ENCODE data around the gene KPNA1.
"Not testable (repeated sequence)": the region's sequence is repeated elsewhere in the genome, so short reads cannot be mapped to it uniquely, and the experiment has no call there.

KPNA1 gene

DNA sequence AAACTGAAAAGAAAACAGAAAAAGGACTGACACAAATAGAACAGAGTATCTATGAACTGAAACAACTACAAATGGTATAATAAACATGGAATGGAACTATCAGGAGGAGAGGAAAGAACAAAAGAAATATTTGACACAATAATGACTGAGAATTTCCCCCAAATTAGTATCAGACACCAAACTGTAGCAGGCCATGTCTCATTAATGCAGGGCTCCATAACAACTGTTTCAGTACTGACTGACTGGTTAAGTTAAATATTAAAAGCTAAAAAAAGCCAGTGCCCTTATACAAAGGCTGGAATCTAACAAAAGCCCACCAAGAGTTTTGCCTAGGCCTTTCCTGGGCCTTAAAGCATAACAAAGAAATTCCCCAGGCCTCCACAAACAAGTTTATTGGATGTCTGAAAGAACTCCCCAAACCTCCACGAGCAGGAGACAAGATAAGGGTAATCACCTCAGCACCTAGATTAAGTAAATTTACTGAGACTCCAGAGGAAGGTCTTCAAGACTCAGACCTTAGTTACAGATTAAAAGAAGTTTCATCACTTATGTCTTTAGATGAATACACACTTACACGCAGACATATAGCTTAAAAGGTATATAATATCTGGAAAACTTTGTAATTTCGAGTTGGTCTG, 45.7 kb downstream of the KPNA1 start:
- H3K36me3 ChIP-seq (ENCODE audit: insufficient read depth, low read length), result peaks cover 24% of the 10 kb centered on the region
- H3K4me2 ChIP-seq (ENCODE audit: low read length), result no peak overlapping the region
- H3K27me3 ChIP-seq (ENCODE audit: control insufficient read depth, insufficient read depth, low read length), result no peaks in the 10 kb centered on the region
- H3K4me3 ChIP-seq (ENCODE audit: low read length), result no peak overlapping the region
- no peaks in the 10 kb centered on the region for H3K4me1 ChIP-seq (ENCODE audit: control insufficient read depth, insufficient read depth, low read length)
- H3K9me3 ChIP-seq (replicated peaks; ENCODE audit: low read length), result no peaks in the 10 kb centered on the region
- H3K9ac ChIP-seq (ENCODE audit: low read depth, low read length), result no peak overlapping the region

DNA sequence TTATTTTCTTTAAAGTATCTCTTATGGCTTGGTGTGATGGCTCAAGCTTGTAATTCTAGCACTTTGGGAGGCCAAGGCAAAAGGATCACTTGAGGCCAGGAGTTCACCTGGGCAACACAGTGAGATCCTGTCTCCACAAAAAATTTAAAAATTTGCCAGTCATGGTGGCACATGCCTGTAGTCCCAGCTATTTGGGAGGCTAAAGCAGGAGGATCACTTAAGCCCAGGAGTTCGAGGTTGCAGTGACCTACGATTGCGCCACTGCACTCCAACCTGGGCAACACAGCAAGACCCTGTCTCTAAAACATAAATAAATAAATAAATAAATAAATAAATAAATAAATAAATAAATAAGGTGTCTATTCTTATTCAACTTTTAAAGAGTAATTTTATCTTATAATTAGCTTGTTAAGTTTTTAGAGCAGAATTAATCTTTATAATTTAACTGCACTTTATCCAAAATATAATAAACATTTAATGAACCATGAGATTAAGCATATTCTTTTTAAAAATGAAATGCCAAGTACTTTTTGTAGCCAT, 48.0 kb downstream of the KPNA1 start:
- Histone ChIP-seq H3K4me1 (ENCODE audit: control insufficient read depth, insufficient read depth, low read length) (no peaks in the 10 kb centered on the region), H3K4me2 (ENCODE audit: low read length) (no peak overlapping the region), H3K9ac (ENCODE audit: low read depth, low read length) (no peak overlapping the region), H3K27me3 (ENCODE audit: control insufficient read depth, insufficient read depth, low read length) (no peaks in the 10 kb centered on the region), H3K9me3 (replicated peaks; ENCODE audit: low read length) (no peaks in the 10 kb centered on the region), H3K4me3 (ENCODE audit: low read length) (no peak overlapping the region), H3K36me3 (ENCODE audit: insufficient read depth, low read length) (peaks cover 41% of the 10 kb centered on the region)

- no peak overlapping the region for H3K9ac ChIP-seq (ENCODE audit: low read depth, low read length)
- no peaks in the 10 kb centered on the region for H3K9me3 ChIP-seq (replicated peaks; ENCODE audit: low read length)
- H3K4me2 ChIP-seq (ENCODE audit: low read length), result no peak overlapping the region
- no peaks in the 10 kb centered on the region for H3K27me3 ChIP-seq (ENCODE audit: control insufficient read depth, insufficient read depth, low read length)
- H3K36me3 ChIP-seq (ENCODE audit: insufficient read depth, low read length), result peaks cover 53% of the 10 kb centered on the region
- no peak overlapping the region for H3K4me3 ChIP-seq (ENCODE audit: low read length)
- H3K4me1 ChIP-seq (ENCODE audit: control insufficient read depth, insufficient read depth, low read length), result no peaks in the 10 kb centered on the region
Observed at GRCh38 chr3:122464659-122465058, 50.1 kb downstream of the KPNA1 start.

DNA sequence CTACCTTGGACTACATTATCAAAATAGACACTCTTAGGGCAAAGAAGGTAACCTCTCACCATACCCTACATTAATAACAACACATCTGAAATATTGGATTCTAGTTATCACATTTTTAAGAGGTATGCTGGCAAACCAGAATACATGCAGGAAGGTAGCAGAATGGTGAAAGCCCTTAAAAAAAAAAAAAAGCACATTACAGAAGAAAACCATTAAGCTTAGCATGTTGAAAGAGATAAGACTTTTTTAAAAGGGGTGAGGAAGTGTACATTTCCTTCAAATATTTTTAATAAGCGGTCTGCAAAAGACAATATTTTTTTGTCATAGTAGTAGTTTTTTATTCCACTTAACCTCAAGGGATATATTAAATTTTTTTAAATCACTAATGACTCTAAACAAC, 52.3 kb downstream of the KPNA1 start:
- no peaks in the 10 kb centered on the region for H3K4me1 ChIP-seq (ENCODE audit: control insufficient read depth, insufficient read depth, low read length)
- H3K36me3 ChIP-seq (ENCODE audit: insufficient read depth, low read length), result peaks cover 70% of the 10 kb centered on the region
- no peak overlapping the region for H3K4me3 ChIP-seq (ENCODE audit: low read length)
- H3K9me3 ChIP-seq (replicated peaks; ENCODE audit: low read length), result no peaks in the 10 kb centered on the region
- H3K4me2 ChIP-seq (ENCODE audit: low read length), result no peak overlapping the region
- no peaks in the 10 kb centered on the region for H3K27me3 ChIP-seq (ENCODE audit: control insufficient read depth, insufficient read depth, low read length)
- no peak overlapping the region for H3K9ac ChIP-seq (ENCODE audit: low read depth, low read length)

DNA sequence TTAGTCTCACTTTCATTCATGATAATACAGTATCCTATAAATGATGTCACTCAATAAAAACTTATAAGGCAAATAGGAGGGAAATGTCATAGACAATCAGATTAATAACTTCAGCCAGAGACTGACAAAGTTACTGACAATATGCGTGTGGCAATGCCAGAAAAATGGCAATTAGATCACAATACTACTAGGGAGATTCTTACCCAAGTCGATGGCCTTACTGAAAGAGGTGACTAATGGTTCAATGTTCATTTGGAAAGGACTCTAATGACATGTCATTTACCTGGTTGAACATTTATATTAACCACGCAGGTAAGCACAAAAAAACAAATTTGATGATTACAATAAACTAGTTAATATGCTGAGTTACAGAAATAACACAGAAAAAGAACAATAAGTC, 52.9 kb downstream of the KPNA1 start:
- Histone ChIP-seq H3K4me3 (ENCODE audit: low read length) (no peak overlapping the region), H3K4me1 (ENCODE audit: control insufficient read depth, insufficient read depth, low read length) (no peaks in the 10 kb centered on the region), H3K9me3 (replicated peaks; ENCODE audit: low read length) (no peaks in the 10 kb centered on the region), H3K9ac (ENCODE audit: low read depth, low read length) (no peak overlapping the region), H3K36me3 (ENCODE audit: insufficient read depth, low read length) (peaks cover 73% of the 10 kb centered on the region), H3K27me3 (ENCODE audit: control insufficient read depth, insufficient read depth, low read length) (no peaks in the 10 kb centered on the region), H3K4me2 (ENCODE audit: low read length) (no peak overlapping the region)

- no peaks in the 10 kb centered on the region for H3K27me3 ChIP-seq (ENCODE audit: control insufficient read depth, insufficient read depth, low read length)
- H3K4me2 ChIP-seq (ENCODE audit: low read length), result no peak overlapping the region
- no peak overlapping the region for H3K9ac ChIP-seq (ENCODE audit: low read depth, low read length)
- H3K4me3 ChIP-seq (ENCODE audit: low read length), result no peak overlapping the region
- H3K9me3 ChIP-seq (replicated peaks; ENCODE audit: low read length), result no peaks in the 10 kb centered on the region
- no peaks in the 10 kb centered on the region for H3K4me1 ChIP-seq (ENCODE audit: control insufficient read depth, insufficient read depth, low read length)
- H3K36me3 ChIP-seq (ENCODE audit: insufficient read depth, low read length), result peaks cover 70% of the 10 kb centered on the region
Observed at GRCh38 chr3:122458992-122459391, 55.7 kb downstream of the KPNA1 start.

- Histone ChIP-seq H3K36me3 (ENCODE audit: insufficient read depth, low read length) (peaks cover 73% of the 10 kb centered on the region), H3K4me3 (ENCODE audit: low read length) (no peak overlapping the region)
Observed at GRCh38 chr3:122457706-122458105, 57.0 kb downstream of the KPNA1 start.

DNA sequence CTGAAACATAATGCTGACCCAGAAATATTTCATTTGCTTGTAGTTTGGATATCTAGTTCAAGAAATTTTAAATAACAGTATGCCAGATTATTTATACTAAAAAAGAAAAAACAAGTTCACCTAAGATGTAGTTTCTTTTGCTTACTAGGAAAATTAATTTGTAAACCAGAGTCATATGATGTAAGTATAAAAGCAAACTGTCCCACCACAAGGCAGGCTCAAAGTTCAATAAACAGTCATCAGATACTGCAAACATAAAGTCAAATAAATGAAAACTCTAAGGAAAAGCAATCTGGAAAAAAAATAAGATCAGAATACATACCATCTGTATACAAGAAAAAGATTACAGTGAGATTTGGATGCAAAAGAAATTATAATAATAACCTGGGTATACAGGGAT, 58.7 kb downstream of the KPNA1 start:
- Histone ChIP-seq H3K4me2 (ENCODE audit: low read length) (no peak overlapping the region), H3K27me3 (ENCODE audit: control insufficient read depth, insufficient read depth, low read length) (no peaks in the 10 kb centered on the region), H3K9ac (ENCODE audit: low read depth, low read length) (no peak overlapping the region), H3K4me3 (ENCODE audit: low read length) (no peak overlapping the region), H3K36me3 (ENCODE audit: insufficient read depth, low read length) (peaks cover 70% of the 10 kb centered on the region), H3K9me3 (replicated peaks; ENCODE audit: low read length) (no peaks in the 10 kb centered on the region), H3K4me1 (ENCODE audit: control insufficient read depth, insufficient read depth, low read length) (no peaks in the 10 kb centered on the region)

More at GRCh38 chr3:122457706-122458105, 57.0 kb downstream of the KPNA1 start:
- no peak overlapping the region for H3K9ac ChIP-seq (ENCODE audit: low read depth, low read length)
- H3K4me1 ChIP-seq (ENCODE audit: control insufficient read depth, insufficient read depth, low read length), result no peaks in the 10 kb centered on the region
- no peaks in the 10 kb centered on the region for H3K27me3 ChIP-seq (ENCODE audit: control insufficient read depth, insufficient read depth, low read length)
- H3K9me3 ChIP-seq (replicated peaks; ENCODE audit: low read length), result no peaks in the 10 kb centered on the region
- H3K4me2 ChIP-seq (ENCODE audit: low read length), result no peak overlapping the region

- H3K4me1 ChIP-seq (ENCODE audit: control insufficient read depth, insufficient read depth, low read length), result no peaks in the 10 kb centered on the region
- H3K4me2 ChIP-seq (ENCODE audit: low read length), result no peak overlapping the region
- no peak overlapping the region for H3K9ac ChIP-seq (ENCODE audit: low read depth, low read length)
- peaks cover 59% of the 10 kb centered on the region for H3K36me3 ChIP-seq (ENCODE audit: insufficient read depth, low read length)
- no peak overlapping the region for H3K4me3 ChIP-seq (ENCODE audit: low read length)
- no peaks in the 10 kb centered on the region for H3K9me3 ChIP-seq (replicated peaks; ENCODE audit: low read length)
- H3K27me3 ChIP-seq (ENCODE audit: control insufficient read depth, insufficient read depth, low read length), result no peaks in the 10 kb centered on the region
Observed at GRCh38 chr3:122451371-122451770, 63.4 kb downstream of the KPNA1 start.

GRCh38 chr3:122448218-122448617, 66.5 kb downstream of the KPNA1 start:
- peaks cover 50% of the 10 kb centered on the region for H3K36me3 ChIP-seq (ENCODE audit: insufficient read depth, low read length)
- not testable (repeated sequence) for H3K9ac ChIP-seq (ENCODE audit: low read depth, low read length); H3K4me2 ChIP-seq (ENCODE audit: low read length); H3K27me3 ChIP-seq (ENCODE audit: control insufficient read depth, insufficient read depth, low read length); H3K4me1 ChIP-seq (ENCODE audit: control insufficient read depth, insufficient read depth, low read length); H3K4me3 ChIP-seq (ENCODE audit: low read length); H3K9me3 ChIP-seq (replicated peaks; ENCODE audit: low read length)

DNA sequence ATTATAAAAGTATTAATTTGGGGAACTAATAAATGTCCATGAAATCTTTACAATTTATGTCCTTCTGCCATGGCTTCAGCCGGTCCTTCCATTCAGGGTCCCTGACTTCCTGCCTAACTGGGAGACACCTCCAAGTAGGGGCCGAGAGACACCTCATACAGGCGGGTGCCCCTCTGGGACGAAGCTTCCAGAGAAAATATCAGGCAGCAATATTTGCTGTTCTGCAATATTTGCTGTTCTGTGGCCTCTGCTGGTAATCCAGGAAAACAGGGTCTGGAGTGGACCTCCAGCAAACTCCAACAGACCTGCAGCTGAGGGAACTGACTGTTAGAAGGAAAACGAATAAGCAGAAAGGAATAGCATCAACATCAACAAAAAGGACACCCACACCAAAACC, 70.2 kb downstream of the KPNA1 start:
- not testable (repeated sequence) for H3K9ac ChIP-seq (ENCODE audit: low read depth, low read length); H3K4me3 ChIP-seq (ENCODE audit: low read length); H3K4me2 ChIP-seq (ENCODE audit: low read length); H3K9me3 ChIP-seq (replicated peaks; ENCODE audit: low read length); H3K4me1 ChIP-seq (ENCODE audit: control insufficient read depth, insufficient read depth, low read length); H3K27me3 ChIP-seq (ENCODE audit: control insufficient read depth, insufficient read depth, low read length)
- peaks cover 48% of the 10 kb centered on the region for H3K36me3 ChIP-seq (ENCODE audit: insufficient read depth, low read length)

GRCh38 chr3:122443762-122444490, 70.8 kb downstream of the KPNA1 start:
- not testable (repeated sequence) for H3K4me2 ChIP-seq (ENCODE audit: low read length); H3K4me3 ChIP-seq (ENCODE audit: low read length); H3K4me1 ChIP-seq (ENCODE audit: control insufficient read depth, insufficient read depth, low read length); H3K27me3 ChIP-seq (ENCODE audit: control insufficient read depth, insufficient read depth, low read length); H3K9me3 ChIP-seq (replicated peaks; ENCODE audit: low read length); H3K9ac ChIP-seq (ENCODE audit: low read depth, low read length)
- peaks cover 46% of the 10 kb centered on the region for H3K36me3 ChIP-seq (ENCODE audit: insufficient read depth, low read length)
